CD14-positive monocyte (primary cell): ENCODE measurements around the gene CTNNA3. TPM values are rescaled to one million over a fixed set of nuclear protein-coding genes. Genes with fewer than 3 reads are reported as not detected.

Experiments
- DNase-seq, 3 donors: peaks; one replicate each; pipeline ENCODE4 v3.0.0-alpha.2; 2011 to 2022
- H2AFZ ChIP-seq: 2 replicates; pipeline ENCODE4 v1.6.0; 2012; ENCODE audit warnings: mild to moderate bottlenecking, low read depth, low read length, inconsistent platforms; ENCODE audit not compliant: insufficient read depth, poor library complexity, severe bottlenecking
- H3K27ac ChIP-seq, 2 donors: 1 replicate in 1 of 2; 2 replicates in 1 of 2; pipeline ENCODE4 v1.5.1; 2012 to 2013; ENCODE audit warnings: low read length in 2 of 2, control low read depth in 1 of 2, inconsistent platforms in 1 of 2, low read depth in 1 of 2, mild to moderate bottlenecking in 1 of 2
- H3K27me3 ChIP-seq, 2 donors: one replicate each; pipeline versions ENCODE4 v1.6.0 to v1.6.1; 2011 to 2013; ENCODE audit warnings: low read length in 2 of 2; ENCODE audit not compliant: control insufficient read depth in 2 of 2, insufficient read depth in 2 of 2
- H3K36me3 ChIP-seq, 2 donors: replicated peaks in 1 of 2; 1 replicate in 1 of 2; 2 replicates in 1 of 2; pipeline versions ENCODE4 v1.5.1 to v1.6.1; 2012 to 2013; ENCODE audit warnings: low read length in 2 of 2, control low read depth in 1 of 2, inconsistent platforms in 1 of 2, mild to moderate bottlenecking in 1 of 2; ENCODE audit not compliant: insufficient read depth in 2 of 2, control insufficient read depth in 1 of 2
- H3K4me1 ChIP-seq, 2 donors: 1 replicate in 1 of 2; 2 replicates in 1 of 2; pipeline versions ENCODE4 v1.5.1 to v1.6.1; 2012 to 2013; ENCODE audit warnings: low read length in 2 of 2, control low read depth in 1 of 2, inconsistent platforms in 1 of 2, mild to moderate bottlenecking in 1 of 2, moderate library complexity in 1 of 2; ENCODE audit not compliant: insufficient read depth in 2 of 2, control insufficient read depth in 1 of 2
- H3K4me2 ChIP-seq: replicated peaks from 2 replicates; pipeline ENCODE3; 2012; ENCODE audit warnings: low read length, moderate library complexity, mild to moderate bottlenecking; ENCODE audit not compliant: poor library complexity, severe bottlenecking; ENCODE audit errors: extremely low read depth
- H3K4me3 ChIP-seq, 3 experiments: fragments of 200-600 bp in 1 of 3; sonication (generic) in 1 of 3; replicated peaks in 1 of 3; 1 replicate in 2 of 3; 2 replicates in 1 of 3; pipeline ENCODE4 v1.5.1; 2011 to 2013; ENCODE audit warnings: low read length in 3 of 3, mild to moderate bottlenecking in 3 of 3, control low read depth in 2 of 3, low read depth in 2 of 3, inconsistent platforms in 1 of 3, moderate library complexity in 1 of 3
- H3K79me2 ChIP-seq: 2 replicates; pipeline ENCODE4 v1.6.0; 2012; ENCODE audit warnings: mild to moderate bottlenecking, control low read depth, inconsistent platforms, low read length, moderate library complexity; ENCODE audit not compliant: insufficient read depth
- H3K9ac ChIP-seq: 2 replicates; pipeline ENCODE4 v1.6.0; 2017; ENCODE audit warnings: low read length, mild to moderate bottlenecking; ENCODE audit not compliant: insufficient read depth, poor library complexity, severe bottlenecking
- H3K9me3 ChIP-seq, 2 donors: replicated peaks in 1 of 2; 1 replicate in 1 of 2; 2 replicates in 1 of 2; pipeline versions ENCODE4 v1.5.1 to v1.6.1; 2012 to 2013; ENCODE audit warnings: low read length in 2 of 2, control low read depth in 1 of 2; ENCODE audit not compliant: control insufficient read depth in 1 of 2, insufficient read depth in 1 of 2
- H4K20me1 ChIP-seq: 2 replicates; pipeline ENCODE4 v1.6.0; 2012; ENCODE audit warnings: mild to moderate bottlenecking, low read length, control low read depth, moderate library complexity; ENCODE audit not compliant: insufficient read depth
- H3K27ac Mint-ChIP-seq, 7 donors: one replicate each; pipeline ENCODE4 v1.8.0; 2020; ENCODE audit warnings: mild to moderate bottlenecking in 7 of 7, mixed read lengths in 7 of 7, moderate library complexity in 6 of 7, inconsistent platforms in 2 of 7
- H3K27me3 Mint-ChIP-seq, 3 donors: one replicate each; pipeline ENCODE4 v1.8.0; 2021 to 2022; ENCODE audit warnings: low read depth in 3 of 3, mild to moderate bottlenecking in 3 of 3, mixed read lengths in 3 of 3, moderate library complexity in 3 of 3, inconsistent platforms in 1 of 3
- H3K36me3 Mint-ChIP-seq, 2 donors: one replicate each; pipeline ENCODE4 v1.8.0; 2020; ENCODE audit warnings: mixed read lengths in 2 of 2, inconsistent platforms in 1 of 2, mild to moderate bottlenecking in 1 of 2
- H3K4me1 Mint-ChIP-seq: one replicate; pipeline ENCODE4 v1.8.0; 2020; ENCODE audit warnings: mild to moderate bottlenecking, mixed read lengths
- H3K4me3 Mint-ChIP-seq, 2 donors: one replicate each; pipeline ENCODE4 v1.8.0; 2020; ENCODE audit warnings: mild to moderate bottlenecking in 2 of 2, mixed read lengths in 2 of 2, moderate library complexity in 1 of 2
- H3K9me3 Mint-ChIP-seq, 7 donors: one replicate each; pipeline ENCODE4 v1.8.0; 2020 to 2022; ENCODE audit warnings: mixed read lengths in 7 of 7, mild to moderate bottlenecking in 6 of 7, moderate library complexity in 6 of 7, inconsistent platforms in 2 of 7
- CTCF ChIP-seq: fragments of 200-600 bp; IDR thresholded peaks from one replicate; pipeline ENCODE4 v1.8.0; 2022; ENCODE audit warnings: antibody characterized with exemption, mild to moderate bottlenecking
- WGBS: methylation state at CpG from one replicate; pipeline ENCODE4 v1.1.5; 2013; ENCODE audit warnings: missing lambda C conversion rate; ENCODE audit not compliant: insufficient coverage; 5-methylcytosine and 5-hydroxymethylcytosine counted together
- intact Hi-C, 2 donors: fragments of 100-400 bp; cut with micrococcal nuclease; formaldehyde crosslinking; loops; one replicate each; pipeline versions ENCODE4 v1.15.0 to v1.15.1; 2023
- polyA plus RNA-seq, 3 donors: library from polyadenylated mRNA; depleted of rRNA in 1 of 3; unstranded in 2 of 3; stranded (reverse) in 1 of 3; fragments of 300-500 nt in 2 of 3; fragments of >200 nt in 1 of 3; fragmentation: Illumina TruSeq in 2 of 3; gene quantifications; 1 replicate in 2 of 3; 2 replicates in 1 of 3; pipeline ENCODE4 v1.2.3, GENCODE V29; 2012 to 2021

The CTNNA3 gene
- polyA plus RNA-seq, 3 donors: not detected

GRCh38 chr10:66834802-66835201 lies 861.2 kb downstream of the CTNNA3 start:
- no peak overlapping the region for H3K4me3 ChIP-seq
- Mint-ChIP-seq H3K27ac (no peak overlapping the region), H3K27me3 (peaks cover 0 to 2% (median 0%) of the 10 kb centered on the region in 3 donors), H3K4me3 (no peak overlapping the region), H3K36me3 (no peaks in the 10 kb centered on the region), H3K9me3 (peaks cover 2 to 8% (median 3%) of the 10 kb centered on the region in 7 donors), H3K4me1 (no peaks in the 10 kb centered on the region)
- DNase-seq: no peak
- H3K9me3 ChIP-seq: no peaks in the 10 kb centered on the region
- no peaks in the 10 kb centered on the region for H3K27me3 ChIP-seq
- intact Hi-C loops: no loop called here
- no peaks in the 10 kb centered on the region for H3K4me1 ChIP-seq
- H2AFZ ChIP-seq: no peak overlapping the region
- no peaks in the 10 kb centered on the region for H3K79me2 ChIP-seq
- H4K20me1 ChIP-seq: no peaks in the 10 kb centered on the region
- no peak for TF ChIP-seq CTCF
- no peak overlapping the region for H3K9ac ChIP-seq
- no peaks in the 10 kb centered on the region for H3K36me3 ChIP-seq
- no peak overlapping the region for H3K27ac ChIP-seq
- no peak overlapping the region for H3K4me2 ChIP-seq

- intact Hi-C loops: no loop called here
- H3K9me3 Mint-ChIP-seq: peaks cover 2 to 8% (median 3%) of the 10 kb centered on the region in 7 donors
- no peak for TF ChIP-seq CTCF
- WGBS: no CpG with 5 or more reads among the region's 1 CpG
- Histone ChIP-seq H3K9ac (no peak overlapping the region), H3K4me3 (no peak overlapping the region), H3K27me3 (no peaks in the 10 kb centered on the region), H3K36me3 (no peaks in the 10 kb centered on the region), H4K20me1 (no peaks in the 10 kb centered on the region), H3K79me2 (no peaks in the 10 kb centered on the region), H2AFZ (no peak overlapping the region), H3K4me2 (no peak overlapping the region), H3K9me3 (no peaks in the 10 kb centered on the region), H3K4me1 (no peaks in the 10 kb centered on the region), H3K27ac (no peak overlapping the region)
- H3K4me3 Mint-ChIP-seq: no peak overlapping the region
- peaks cover 0 to 2% (median 0%) of the 10 kb centered on the region in 3 donors for H3K27me3 Mint-ChIP-seq
- no peaks in the 10 kb centered on the region for H3K36me3 Mint-ChIP-seq
- no peak overlapping the region for H3K27ac Mint-ChIP-seq
- no peak for DNase-seq
- no peaks in the 10 kb centered on the region for H3K4me1 Mint-ChIP-seq
Measured at GRCh38 chr10:66833861-66834260, 862.1 kb downstream of the CTNNA3 start.
